GM12873 (cell line): ENCODE measurements around the gene CDH19.

Experiments
- TF ChIP-seq, protein P1 (sequence below): IDR thresholded peaks from 2 replicates; pipeline ENCODE4 v1.5.1; 2012; ENCODE audit warnings: low read depth, mild to moderate bottlenecking, moderate library complexity, low read length, control low read depth; ENCODE audit not compliant: insufficient read depth; ENCODE audit errors: missing control alignments

CDH19 gene

DNA sequence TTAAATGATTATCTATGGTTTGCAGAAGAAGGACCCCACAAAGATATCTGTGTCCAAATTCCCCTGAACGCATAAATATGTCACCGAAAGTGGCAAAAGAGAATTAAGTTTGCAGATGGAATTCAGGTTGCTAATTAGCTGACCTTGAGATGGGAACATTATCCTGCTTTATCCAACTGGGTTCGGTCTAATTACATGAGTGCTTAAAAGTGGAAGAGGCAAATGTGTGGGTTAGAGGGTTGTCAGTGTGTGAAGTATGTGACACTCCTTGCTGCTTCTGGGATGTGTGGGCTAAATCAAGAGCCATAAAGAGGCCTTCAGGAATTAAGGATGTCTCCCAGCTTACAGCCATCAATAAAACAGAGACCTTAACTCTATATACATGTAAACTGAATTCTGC lies 53.5 kb downstream of the CDH19 start:
- TF ChIP-seq, protein P1, sequence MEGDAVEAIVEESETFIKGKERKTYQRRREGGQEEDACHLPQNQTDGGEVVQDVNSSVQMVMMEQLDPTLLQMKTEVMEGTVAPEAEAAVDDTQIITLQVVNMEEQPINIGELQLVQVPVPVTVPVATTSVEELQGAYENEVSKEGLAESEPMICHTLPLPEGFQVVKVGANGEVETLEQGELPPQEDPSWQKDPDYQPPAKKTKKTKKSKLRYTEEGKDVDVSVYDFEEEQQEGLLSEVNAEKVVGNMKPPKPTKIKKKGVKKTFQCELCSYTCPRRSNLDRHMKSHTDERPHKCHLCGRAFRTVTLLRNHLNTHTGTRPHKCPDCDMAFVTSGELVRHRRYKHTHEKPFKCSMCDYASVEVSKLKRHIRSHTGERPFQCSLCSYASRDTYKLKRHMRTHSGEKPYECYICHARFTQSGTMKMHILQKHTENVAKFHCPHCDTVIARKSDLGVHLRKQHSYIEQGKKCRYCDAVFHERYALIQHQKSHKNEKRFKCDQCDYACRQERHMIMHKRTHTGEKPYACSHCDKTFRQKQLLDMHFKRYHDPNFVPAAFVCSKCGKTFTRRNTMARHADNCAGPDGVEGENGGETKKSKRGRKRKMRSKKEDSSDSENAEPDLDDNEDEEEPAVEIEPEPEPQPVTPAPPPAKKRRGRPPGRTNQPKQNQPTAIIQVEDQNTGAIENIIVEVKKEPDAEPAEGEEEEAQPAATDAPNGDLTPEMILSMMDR, result no peak

DNA sequence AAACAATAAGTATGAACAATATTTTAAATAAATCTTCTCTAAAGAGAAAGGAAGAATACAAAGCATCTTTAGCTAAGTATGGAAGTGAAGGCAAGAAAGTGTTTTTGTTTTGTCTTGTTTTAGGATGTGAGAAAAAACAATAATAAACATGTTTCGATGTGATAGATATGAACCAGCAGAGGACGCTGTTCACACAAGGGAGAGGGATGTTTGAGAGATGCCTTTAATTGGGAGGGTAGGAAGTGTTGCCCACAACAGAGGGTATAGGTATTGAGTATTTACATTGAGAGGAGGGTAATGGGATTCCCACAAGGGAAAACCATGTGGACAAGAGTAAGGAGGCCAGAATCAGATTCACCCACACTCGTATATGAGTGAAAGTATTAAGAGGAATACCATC lies 55.1 kb downstream of the CDH19 start:
- TF ChIP-seq, protein P1, result peak; percentile 51

DNA sequence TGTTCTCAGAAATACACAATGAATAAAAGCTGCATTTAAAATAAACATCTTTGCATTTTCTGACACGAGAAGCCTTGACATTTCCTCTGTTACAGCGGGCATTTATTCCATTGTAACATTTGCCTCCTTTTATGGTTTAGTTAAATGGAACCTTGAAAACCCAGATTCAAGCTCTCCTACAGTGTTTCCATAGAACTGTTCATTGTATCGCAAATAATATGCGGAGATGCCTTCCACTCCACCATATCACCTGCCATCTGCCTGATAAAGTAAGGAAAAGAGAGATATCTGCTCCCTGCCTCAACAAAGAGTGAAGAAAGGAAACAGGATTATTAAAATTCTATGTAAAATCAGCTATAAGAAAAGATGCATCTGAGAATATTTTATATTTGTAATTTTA lies 69.8 kb downstream of the CDH19 start:
- TF ChIP-seq, protein P1, result no peak

DNA sequence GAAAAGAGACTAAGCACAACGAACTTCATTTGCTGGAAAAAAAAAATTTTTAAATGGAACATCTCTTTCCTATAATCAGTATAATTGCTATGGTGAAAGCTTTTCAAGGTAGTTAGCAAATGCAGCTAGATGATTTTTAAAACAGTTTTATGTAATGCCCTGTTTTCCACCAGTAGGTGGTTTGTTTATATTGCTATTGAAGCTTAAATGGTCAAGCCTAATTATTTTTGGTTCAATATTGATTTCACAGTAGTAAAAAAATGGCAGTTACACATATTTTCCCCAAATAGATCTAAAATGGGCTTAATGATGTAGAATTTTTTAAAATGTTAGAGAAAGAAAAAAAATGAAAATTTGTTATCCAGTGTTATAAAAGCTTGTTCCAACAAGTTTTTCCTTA lies 70.2 kb downstream of the CDH19 start:
- TF ChIP-seq, protein P1, result no peak

DNA sequence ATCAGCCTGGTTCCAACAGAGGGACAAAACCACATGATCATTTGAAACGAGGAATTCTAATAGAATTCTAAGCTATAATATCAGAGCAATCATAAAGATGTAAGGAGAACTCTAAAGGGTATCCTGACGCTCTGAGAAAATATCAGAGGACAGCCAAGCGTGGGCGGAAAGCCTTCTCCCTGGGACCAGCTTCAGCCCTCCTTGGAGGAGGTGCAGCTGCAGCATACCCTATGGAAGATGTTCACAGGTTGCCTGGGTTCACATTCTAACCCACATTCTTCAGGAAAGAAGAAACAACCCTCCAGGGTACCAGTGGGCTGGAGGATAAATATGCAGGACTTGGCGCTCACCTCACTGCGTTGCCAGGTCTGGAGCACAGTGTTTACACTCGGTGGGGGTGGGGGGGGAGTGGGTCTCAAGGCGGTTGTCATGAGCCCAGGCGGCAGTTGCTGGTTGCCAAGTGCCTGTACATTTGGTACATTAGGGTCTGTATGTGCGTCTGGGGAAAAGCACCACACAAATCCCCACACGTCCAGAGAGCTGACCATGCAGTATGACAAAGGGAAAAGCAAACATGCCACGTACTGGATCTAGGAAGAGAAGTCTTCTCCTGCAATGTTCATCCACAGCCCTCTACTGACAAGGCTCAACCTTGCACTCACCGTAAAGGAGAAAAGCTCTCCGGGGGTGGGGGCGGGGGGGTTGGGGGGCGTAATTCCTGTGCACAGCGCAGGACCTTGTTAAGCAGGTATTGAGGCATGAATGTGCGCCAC lies 80.5 kb downstream of the CDH19 start:
- TF ChIP-seq, protein P1, result no peak

DNA sequence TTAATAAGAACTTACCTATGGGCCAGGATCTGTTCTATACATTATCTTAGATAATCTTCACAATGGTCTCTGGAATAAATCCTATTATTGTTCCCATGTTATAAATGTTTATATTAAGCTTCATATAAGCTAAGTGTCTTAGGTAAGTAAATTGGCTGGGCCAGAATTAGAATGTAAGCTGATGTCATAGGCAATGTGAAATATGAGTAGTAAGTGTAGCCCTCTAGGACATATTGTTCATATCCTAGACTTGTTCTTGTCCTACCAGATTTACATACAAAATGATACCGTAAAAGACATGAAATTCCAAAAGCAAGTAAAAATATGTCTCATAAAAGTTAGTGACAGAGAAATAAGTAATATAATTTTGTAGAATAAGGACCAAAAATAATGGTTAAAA lies 89.9 kb downstream of the CDH19 start:
- TF ChIP-seq, protein P1, result no peak

DNA sequence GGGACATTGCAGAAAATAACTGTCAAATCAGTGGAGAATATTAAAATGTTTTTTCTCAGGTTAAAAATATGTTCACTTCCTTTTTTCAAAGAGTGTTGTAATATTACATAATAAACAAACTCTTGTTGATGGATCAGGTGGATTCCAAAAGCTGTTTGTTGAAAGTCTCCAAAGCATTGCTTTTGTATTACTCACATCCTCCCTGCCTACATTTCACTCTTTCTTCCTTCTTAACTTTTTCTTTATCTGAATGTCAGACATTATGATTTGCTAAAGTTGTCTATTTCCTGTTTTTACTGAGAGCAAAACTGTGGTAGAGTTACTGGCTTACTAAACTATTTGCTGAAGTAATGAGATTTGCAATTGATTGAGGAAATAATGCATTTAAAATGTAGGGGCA lies 92.1 kb downstream of the CDH19 start:
- TF ChIP-seq, protein P1, result no peak
